GM18519 (cell line): ENCODE data around the gene LIN28A.

ENCODE experiments used
- ATAC-seq: cut with Tn5 transposase; IDR thresholded peaks from one replicate; pipeline ENCODE4 v1.9.1; 2021; ENCODE audit warnings: mild to moderate bottlenecking, moderate library complexity; ENCODE audit not compliant: unreplicated experiment, low FRiP score

LIN28A gene

GRCh38 chr1:26477446-26478152, 67.0 kb downstream of the LIN28A start:
- ATAC-seq: no peak

DNA sequence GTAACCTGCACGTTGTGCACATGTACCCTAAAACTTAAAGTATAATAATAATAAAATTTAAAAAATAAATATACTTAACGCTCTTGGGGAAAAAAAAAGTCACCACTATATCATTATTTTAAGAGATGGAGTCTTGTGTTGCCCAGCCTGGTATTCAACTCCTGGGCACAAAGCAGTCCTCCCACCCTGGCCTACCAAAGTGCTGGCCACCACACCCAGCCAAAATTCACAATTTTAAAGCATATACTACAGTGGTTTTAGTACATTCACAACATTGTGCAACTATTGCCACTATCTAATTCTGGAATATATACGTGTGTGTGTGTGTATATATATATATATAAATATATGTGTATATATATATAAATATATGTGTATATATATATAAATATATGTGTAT, 67.5 kb downstream of the LIN28A start:
- ATAC-seq: no peak

DNA sequence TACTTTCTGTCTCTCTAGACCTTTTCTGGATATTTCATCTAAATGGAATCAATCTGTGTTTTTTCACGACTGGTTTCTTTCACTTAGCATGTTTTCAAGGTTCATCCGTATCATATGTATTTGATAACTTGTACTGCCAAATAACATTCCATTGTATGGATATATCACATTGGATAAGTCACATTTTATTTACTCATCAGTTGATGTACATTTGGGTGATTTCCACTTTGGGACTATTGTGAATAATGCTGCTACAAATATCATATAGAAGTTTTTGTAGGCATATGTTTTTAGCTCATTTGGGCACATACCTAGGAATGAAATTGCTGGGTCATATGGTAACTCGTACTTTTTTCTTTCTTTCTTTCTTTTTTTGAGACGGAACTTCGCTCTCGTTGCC, 68.4 kb downstream of the LIN28A start:
- ATAC-seq: no peak
